ENCODE measurements around the gene UBE2O.

UBE2O gene

GRCh38 chr17:76452660-76453430 is at the start of gene UBE2O:
Gene UBE2O, minus strand, starts transcription at chr17:76453152. Its CDS starts 11 bp downstream, at chr17:76453141.
- peak; percentile 95 for DNase-seq

DNA sequence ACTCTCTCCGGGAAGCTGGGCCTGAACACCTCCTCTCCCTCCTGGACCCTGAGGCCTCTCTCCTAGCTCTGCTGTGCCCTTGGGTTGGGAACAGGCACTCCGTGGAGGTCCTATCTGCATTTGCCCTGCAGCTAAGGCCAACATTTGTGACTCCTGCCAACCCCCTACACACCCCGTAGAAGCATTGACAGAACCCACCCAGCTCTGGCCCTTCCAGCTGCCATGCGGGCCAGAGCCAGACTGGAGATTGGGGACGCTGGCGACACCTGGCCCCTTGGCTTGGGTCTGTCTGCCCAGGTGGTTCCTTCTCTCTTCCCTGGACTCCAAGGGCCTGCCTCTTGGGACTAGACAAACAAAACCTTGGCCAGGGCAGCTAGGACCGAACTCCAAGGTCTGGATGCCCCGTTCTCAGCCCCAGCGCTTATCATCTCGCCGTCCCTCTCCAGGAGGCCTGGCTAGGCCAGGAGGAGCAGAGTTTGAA is 48.9 kb upstream of the UBE2O start:
- DNase-seq = no peak

GRCh38 chr17:76501018-76501826 is 48.3 kb upstream of the UBE2O start, which contains the start of gene RHBDF2:
Gene RHBDF2, minus strand, starts transcription at chr17:76501423. Its CDS starts 19,899 bp downstream, at chr17:76481524.
- DNase-seq = peak; percentile 97

- DNase-seq = no peak
These were observed 47.7 kb upstream of the UBE2O start for GRCh38 chr17:76500747-76501017.

DNA sequence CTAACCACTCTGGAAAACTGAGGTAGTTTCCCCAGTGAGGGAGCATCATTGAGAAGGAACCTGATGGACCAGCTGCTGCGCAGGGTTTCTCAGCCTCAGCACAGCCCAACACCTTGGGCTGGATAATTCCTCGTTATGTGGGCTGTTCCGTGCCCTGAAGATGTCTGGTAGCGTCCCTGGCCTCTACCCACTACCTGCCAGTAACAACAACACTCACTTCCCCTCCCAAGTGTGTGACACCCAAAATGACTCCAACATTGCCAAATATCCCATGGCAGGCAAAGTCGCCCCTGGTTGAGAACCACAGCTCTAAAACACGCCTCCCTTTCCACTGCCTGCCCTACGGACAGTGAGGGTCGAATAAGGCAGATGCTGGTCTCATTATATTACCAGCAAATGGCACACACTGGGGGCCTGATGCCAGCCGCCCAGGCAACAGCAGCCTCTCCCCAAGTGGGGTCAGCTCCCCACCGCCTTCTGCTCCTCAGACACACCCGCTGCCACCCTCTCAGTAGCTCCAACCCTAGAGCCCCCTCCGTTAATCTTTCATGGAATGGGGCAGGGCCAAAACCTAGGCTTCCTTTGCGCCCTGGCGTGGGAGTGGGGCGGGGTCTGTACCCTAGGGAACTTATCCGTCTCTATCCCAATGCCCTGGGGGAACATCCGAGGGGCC is 47.3 kb upstream of the UBE2O start:
- DNase-seq = no peak

DNA sequence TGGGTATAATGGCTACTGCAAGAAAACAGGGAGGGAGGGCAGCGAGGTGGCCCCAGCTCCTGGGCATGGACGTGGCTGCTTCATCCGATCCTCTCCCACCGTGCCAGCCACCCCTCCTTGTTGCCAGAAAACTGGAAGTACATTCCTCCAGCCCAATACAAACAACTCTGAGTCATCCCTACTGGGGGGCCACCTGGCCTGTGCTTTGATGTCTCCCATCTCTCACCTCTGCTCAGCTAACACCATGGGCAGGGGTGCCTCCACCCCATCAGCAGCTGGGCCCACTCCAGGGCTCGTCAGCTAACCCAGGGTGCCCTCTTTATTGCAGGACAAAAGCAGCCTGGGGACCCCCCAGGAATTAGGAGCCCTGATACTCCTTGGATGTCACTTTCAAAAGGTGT is 46.3 kb upstream of the UBE2O start:
- DNase-seq = no peak

- no peak for DNase-seq
These were observed 45.9 kb upstream of the UBE2O start for GRCh38 chr17:76498876-76499251.

DNA sequence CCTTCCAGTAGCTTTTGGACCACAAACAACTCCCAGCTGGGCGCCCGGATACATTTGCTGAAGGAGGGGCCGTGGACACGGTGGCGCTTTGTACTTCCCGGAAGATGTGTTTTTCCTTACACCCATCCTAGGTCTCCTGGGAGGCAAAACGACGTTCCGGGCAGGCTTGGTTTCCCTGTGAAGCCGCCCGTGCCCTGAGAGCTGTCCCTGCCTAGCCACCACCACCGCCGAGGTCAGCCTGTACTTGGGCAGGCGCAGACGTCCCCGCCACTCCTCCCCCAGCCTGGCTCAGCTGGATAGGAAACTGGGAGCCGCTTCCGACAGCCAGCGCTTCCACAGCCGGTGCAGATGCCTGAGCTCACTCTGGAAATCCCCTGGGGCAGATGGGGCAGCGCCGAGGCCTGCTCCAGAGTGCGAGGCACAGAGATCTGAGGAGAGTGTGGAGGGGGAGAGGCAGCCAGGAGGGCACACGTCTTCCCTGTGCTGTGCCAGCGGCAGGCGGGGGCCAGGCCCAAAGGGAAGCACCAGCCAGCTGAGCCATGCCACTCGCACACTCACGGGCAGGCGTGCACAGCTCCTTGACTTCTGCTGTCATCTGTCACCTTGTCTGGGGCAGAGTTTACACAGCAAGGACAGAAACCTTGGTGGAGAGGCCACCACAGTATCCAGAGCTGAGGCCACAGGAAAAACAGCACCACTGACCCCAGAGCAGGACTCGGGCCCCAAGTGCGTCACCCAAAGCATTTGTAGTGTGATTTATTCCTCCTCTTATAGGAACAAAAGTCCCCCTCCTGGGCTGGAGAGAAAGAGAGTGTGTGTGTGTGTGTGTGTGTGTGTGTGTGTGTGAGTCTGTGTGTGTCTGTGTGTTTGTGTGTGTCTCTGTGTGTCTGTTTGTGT is 45.3 kb upstream of the UBE2O start:
- no peak for DNase-seq

DNA sequence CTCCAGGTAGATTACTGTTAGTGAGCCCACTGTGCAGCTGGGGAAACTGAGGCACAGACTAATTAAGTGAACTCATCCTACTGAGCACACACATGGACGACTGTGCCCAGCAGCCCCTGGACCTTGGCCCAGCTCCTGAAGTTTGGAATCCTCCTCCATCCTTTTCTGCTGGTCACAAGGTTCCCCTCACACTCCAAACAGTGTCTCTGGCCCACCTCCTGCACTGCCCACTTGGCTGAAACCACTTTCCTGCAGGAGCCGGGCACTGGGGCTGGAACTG is 44.7 kb upstream of the UBE2O start:
- no peak for DNase-seq

DNA sequence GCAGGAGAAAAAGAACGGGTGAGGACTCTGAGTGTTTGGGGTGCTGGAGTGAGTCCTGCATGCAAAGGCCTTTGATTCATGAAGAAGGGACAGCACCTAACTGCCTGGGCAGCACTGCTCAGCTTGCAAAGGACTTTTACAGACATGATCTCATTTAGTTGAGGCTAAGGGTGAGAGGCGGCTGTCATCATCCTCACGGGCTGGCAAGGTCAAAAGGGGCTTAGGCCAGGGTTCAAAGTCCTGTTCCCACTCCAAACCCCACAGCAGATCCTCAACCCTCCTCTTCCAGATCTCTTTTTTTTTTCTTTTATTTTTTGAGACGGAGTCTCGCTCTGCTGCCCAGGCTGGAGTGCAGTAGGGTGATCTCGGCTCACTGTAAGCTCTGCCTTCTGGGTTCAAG is 43.5 kb upstream of the UBE2O start:
- DNase-seq = no peak

DNA sequence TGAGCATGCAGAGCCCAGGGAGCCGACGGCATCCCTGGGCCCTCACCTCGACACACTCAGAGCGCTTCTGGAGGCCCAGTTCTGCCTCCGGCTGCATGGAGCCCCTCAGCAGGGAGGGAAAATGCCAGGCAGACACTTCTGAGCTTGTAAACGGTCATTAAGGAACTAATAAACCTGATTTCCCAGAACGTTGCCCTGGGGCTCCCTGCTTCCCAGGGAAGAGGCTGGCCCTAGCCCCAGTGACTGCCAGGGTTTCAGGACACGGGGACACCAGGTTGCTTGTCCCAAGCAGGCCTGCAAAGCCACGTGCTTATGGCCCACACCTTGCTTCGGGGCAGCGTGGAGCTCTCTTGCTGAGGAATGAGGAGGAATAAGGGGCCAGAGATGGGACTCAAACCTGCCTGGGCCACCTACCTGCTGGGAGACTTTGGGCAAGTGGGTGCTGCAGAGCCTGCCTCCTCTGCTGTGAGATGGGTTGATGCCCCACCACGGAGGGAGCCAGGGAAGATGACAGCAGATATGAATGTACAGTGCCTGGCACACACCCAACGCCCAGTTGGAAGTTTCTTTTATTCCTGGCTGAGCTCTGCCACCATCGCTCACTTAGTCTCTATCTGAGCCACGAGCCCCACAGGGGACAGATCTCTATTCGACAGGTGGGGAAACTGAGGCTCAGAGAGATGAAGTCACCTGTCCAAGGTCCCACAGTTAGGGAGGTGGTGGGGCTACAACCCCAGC is 42.9 kb upstream of the UBE2O start:
- DNase-seq = no peak

GRCh38 chr17:76493505-76494167 is 40.7 kb upstream of the UBE2O start:
- DNase-seq = peak; percentile 47

DNA sequence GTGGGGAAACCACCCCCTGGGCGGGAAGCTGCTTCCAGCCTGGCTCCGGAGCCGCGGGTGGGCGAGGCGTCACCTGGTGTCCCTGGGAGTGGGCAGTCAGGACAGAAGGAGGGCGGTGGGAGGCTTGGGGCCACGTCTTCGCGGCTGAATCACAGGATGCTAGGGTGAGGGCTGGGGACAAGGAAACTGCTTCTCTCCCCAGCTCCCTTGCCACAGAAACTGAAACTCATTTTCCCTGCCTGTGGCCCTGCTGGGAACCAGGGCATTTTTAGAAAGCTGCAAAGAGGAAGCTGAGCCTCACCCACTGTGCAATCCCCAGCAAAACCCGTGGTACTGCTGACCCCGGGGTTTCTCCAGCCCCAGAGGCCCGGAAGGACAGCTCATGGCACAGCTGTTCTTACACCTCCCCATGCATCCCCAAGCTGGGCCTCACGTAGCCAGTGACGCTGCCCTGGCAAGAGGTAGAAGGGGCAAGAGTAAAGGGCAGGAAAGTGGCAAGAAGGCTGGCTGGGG is 40.1 kb upstream of the UBE2O start:
- peak; percentile 57 for DNase-seq

DNA sequence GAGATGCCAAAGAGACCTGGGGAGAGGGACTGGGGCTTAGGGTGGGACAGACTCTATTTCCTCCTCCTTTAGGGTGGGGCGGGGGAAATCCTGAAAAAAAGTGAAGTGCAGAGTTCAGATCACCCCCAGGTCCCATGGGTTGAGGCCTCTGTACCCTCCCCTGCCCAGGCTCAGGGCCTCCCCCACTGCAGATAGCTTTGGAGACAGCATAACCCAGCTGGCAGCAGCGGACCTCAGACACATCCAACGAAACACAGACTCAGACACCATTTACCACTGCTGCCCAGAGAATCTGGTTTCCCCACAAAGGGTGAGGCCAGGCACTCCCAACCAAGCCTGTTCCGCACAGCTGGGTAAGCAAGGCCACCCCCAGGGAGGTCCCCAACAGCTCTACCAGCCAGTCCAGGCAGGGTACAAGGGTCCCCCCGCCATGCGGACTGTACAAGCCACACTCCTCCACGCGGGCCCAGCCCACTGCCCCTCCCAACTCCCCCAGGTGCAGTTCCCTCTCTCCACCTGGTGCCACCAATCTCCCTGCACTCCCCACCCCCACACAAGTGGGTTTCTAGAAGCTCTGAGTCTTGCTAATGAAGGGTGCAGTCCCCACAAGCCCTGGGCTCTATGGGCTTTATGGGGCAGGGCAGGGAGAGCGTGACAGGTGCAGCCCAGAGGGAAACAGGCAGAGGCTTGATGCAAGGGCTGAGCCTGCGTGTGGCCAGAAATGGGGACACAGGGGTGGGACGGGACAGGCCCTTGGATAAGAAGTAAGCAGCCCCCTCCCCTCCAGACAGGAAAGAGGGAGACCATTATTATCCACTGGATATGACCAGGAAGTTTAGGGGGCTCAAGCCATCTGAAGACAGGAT is 39.4 kb upstream of the UBE2O start:
- peak; percentile 8 for DNase-seq

DNA sequence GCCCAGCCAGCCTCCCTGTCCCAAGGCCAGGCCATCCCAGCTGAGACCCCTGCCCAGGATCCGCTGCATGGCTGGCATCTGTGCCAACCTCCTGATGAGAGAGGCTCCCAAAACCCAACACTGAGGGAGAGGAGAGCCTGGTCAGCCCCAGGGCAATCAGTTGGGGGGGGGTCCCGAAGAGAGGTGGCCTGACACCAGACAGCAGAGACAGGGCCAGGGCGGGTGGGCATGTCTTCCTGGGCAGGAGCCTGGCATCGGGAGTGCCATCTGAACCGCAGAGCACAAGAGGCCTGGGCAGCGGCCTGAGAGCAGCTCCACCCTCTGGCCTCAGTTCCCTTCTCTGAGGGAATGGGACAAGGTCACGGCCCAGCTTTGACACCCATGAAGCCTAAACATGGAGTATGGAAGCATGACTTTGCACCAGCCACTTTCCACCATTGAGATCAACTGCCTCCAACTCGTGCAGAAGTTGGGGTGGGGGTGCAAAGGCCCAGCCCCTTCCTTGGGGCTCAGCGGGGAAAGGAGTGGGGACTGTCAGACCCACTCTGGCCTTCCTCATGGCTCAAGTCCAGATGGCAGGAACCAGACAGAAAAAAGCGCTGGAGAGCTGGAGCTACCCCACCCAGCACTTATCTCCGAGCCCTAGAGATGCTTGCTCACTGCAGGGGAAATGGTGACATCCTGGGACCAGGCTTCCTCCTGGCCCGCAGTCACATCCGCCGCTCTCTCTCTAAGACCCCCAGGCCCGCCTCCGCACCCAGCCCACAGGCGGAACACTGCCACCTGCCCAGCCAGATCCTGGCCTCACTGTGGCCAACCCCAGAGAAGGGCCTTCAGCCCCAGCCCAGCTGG is 38.5 kb upstream of the UBE2O start:
- no peak for DNase-seq

- no peak for DNase-seq
These were observed 37.3 kb upstream of the UBE2O start for GRCh38 chr17:76490112-76490710.

GRCh38 chr17:76487451-76488192 is 34.7 kb upstream of the UBE2O start:
- DNase-seq = no peak

- no peak for DNase-seq
These were observed 32.6 kb upstream of the UBE2O start for GRCh38 chr17:76485569-76485968.

Measured in CD4-positive, alpha-beta T cell treated with Interleukin-12 subunit alpha and Interleukin-12 subunit beta, for 1 hour (primary cell).